A549 (cell line): ENCODE data around the gene TMEM255B. TPM values are rescaled to one million over a fixed set of nuclear protein-coding genes. Genes with fewer than 3 reads are reported as not detected.

Experiments used
- ATAC-seq, 2 experiments: fragments of 200-7000 bp in 1 of 2; fragments of >200 bp in 1 of 2; cut with Nextera tagmentation in 1 of 2; cut with Tn5 transposase in 1 of 2; 3 replicates each; pipeline versions ENCODE4 v1.8.0 to v1.9.1; 2018 to 2020; ENCODE audit warnings: mild to moderate bottlenecking in 1 of 2, moderate library complexity in 1 of 2
- CTCF ChIA-PET: fragments of 300-600 bp; sonication (Branson Sonifier 250); formaldehyde crosslinking; extraction: SDS; loops from one replicate; lab custom pipeline; 2021; ENCODE audit warnings: antibody characterized with exemption, inconsistent platforms; lab: Yijun Ruan, JAX
- POLR2A ChIA-PET: fragments of 350-600 bp; formaldehyde crosslinking; extraction: SDS; loops from one replicate; lab custom pipeline; 2021; ENCODE audit warnings: antibody characterized with exemption, inconsistent platforms; lab: Yijun Ruan, JAX
- DNase-seq, 2 experiments: peaks; one replicate each; pipeline versions ENCODE4 v3.0.0 to v3.0.0-alpha.2; 2011 to 2016; ENCODE audit warnings: low read depth in 1 of 2, low spot score in 1 of 2
- FAIRE-seq: peaks from 2 replicates; lab custom pipeline; 2011; peaks lifted over from hg19 to GRCh38; lab: Jason Lieb, UNC
- H3K27ac ChIP-seq, 2 experiments: fragments of >200 bp; sonication (Bioruptor Twin); formaldehyde crosslinking; 3 replicates each; pipeline ENCODE4 v1.5.1; 2016 to 2017
- H3K4me1 ChIP-seq: fragments of >200 bp; sonication (Bioruptor Twin); formaldehyde crosslinking; 3 replicates; pipeline ENCODE4 v1.6.1; 2016
- H3K4me2 ChIP-seq: fragments of >200 bp; sonication (Bioruptor Twin); formaldehyde crosslinking; 3 replicates; pipeline ENCODE4 v1.6.1; 2016
- H3K4me3 ChIP-seq: fragments of >200 bp; sonication (Bioruptor Twin); formaldehyde crosslinking; 3 replicates; pipeline ENCODE4 v1.5.1; 2016
- H3K9me3 ChIP-seq: fragments of >200 bp; sonication (Bioruptor Twin); formaldehyde crosslinking; 3 replicates; pipeline ENCODE4 v1.6.1; 2016
- BHLHE40 ChIP-seq: IDR thresholded peaks from 2 replicates; pipeline ENCODE4 v1.6.1; 2012; ENCODE audit warnings: low read depth, low read length, inconsistent platforms
- CBX2 ChIP-seq: fragments of 200-600 bp; sonication (generic); IDR thresholded peaks from 2 replicates; pipeline ENCODE4 v1.6.1; 2016; ENCODE audit warnings: low read depth, mild to moderate bottlenecking, borderline replicate concordance
- CEBPB ChIP-seq, 2 experiments: fragments of >200 bp in 1 of 2; sonication (Bioruptor Twin) in 1 of 2; formaldehyde crosslinking in 1 of 2; IDR thresholded peaks; 2 replicates each; pipeline ENCODE4 v1.6.1; 2012 to 2016
- CHD2 ChIP-seq: fragments of 150-350 bp; IDR thresholded peaks from 2 replicates; pipeline ENCODE4 v1.6.1; 2014; ENCODE audit warnings: low read length; ENCODE audit not compliant: partially characterized antibody
- EP300 ChIP-seq, 2 experiments: fragments of >200 bp; sonication (Bioruptor Twin); formaldehyde crosslinking; IDR thresholded peaks; 2 replicates in 1 of 2; 3 replicates in 1 of 2; pipeline ENCODE4 v1.6.1; 2016 to 2017
- FOSB ChIP-seq: fragments of 250-450 bp; sonication (Bioruptor Pico); IDR thresholded peaks from 2 replicates; pipeline ENCODE4 v1.5.0; 2020; ENCODE audit warnings: mild to moderate bottlenecking, moderate library complexity
- HDAC2 ChIP-seq: fragments of 200-600 bp; sonication (generic); IDR thresholded peaks from 2 replicates; pipeline ENCODE4 v1.6.1; 2016
- HOXA7 ChIP-seq: fragments of 250-450 bp; sonication (Bioruptor Pico); IDR thresholded peaks from 2 replicates; pipeline ENCODE4 v1.5.0; 2020; ENCODE audit warnings: mild to moderate bottlenecking, moderate library complexity
- JUN ChIP-seq, 2 experiments: fragments of >200 bp; sonication (Bioruptor Twin); formaldehyde crosslinking; IDR thresholded peaks; 2 replicates in 1 of 2; 3 replicates in 1 of 2; pipeline ENCODE4 v1.6.1; 2016 to 2017
- MAZ ChIP-seq: fragments of 150-350 bp; IDR thresholded peaks from 2 replicates; pipeline ENCODE4 v1.6.1; 2014; ENCODE audit warnings: antibody characterized with exemption, low read depth, low read length, borderline replicate concordance
- MYC ChIP-seq: IDR thresholded peaks from 2 replicates; pipeline ENCODE4 v1.6.1; 2012; ENCODE audit warnings: mild to moderate bottlenecking, inconsistent platforms, low read length, improper control_type of control experiment, borderline replicate concordance
- NR3C1 ChIP-seq: fragments of >200 bp; sonication (Bioruptor Twin); formaldehyde crosslinking; IDR thresholded peaks from 3 replicates; pipeline ENCODE4 v1.6.1; 2017
- RAD21 ChIP-seq, 2 experiments: fragments of >200 bp in 1 of 2; sonication (Bioruptor Twin) in 1 of 2; formaldehyde crosslinking in 1 of 2; IDR thresholded peaks in 1 of 2; conservative IDR thresholded peaks in 1 of 2; 2 replicates in 1 of 2; 3 replicates in 1 of 2; pipeline ENCODE4 v1.6.1; 2012 to 2018; ENCODE audit warnings: inconsistent platforms in 1 of 2
- RCOR1 ChIP-seq: fragments of 150-350 bp; IDR thresholded peaks from 2 replicates; pipeline ENCODE4 v1.6.1; 2014; ENCODE audit warnings: antibody characterized with exemption, low read length, low read depth
- ZNF302 ChIP-seq: fragments of 250-450 bp; sonication (Bioruptor Pico); IDR thresholded peaks from 2 replicates; pipeline ENCODE4 v1.9.0; 2021; ENCODE audit warnings: inconsistent platforms, mild to moderate bottlenecking, moderate library complexity
- ZSCAN20 ChIP-seq: fragments of 250-450 bp; sonication (Bioruptor Pico); IDR thresholded peaks from 2 replicates; pipeline ENCODE4 v1.8.0; 2022; ENCODE audit warnings: mild to moderate bottlenecking, moderate library complexity
- WGBS: methylation state at CpG from one replicate; pipeline ENCODE4 v1.1.6; 2017; ENCODE audit errors: missing lambda C conversion rate; 5-methylcytosine and 5-hydroxymethylcytosine counted together
- polyA plus RNA-seq, 4 experiments: library from polyadenylated mRNA; depleted of rRNA in 3 of 4; stranded (reverse); fragments of >200 nt; fragmentation: RNase III in 1 of 4; extraction: RNeasy Plus Mini Kit Qiagen cat#74134 plus additional on column Dnase treatment in 1 of 4; gene quantifications; 2 replicates in 3 of 4; 3 replicates in 1 of 4; pipeline ENCODE4 v1.2.3, GENCODE V29; 2011 to 2017
- TF ChIP-seq, protein P1 (sequence below): IDR thresholded peaks from 2 replicates; pipeline ENCODE4 v1.6.1; 2012; ENCODE audit warnings: low read depth, borderline replicate concordance

The TMEM255B gene
- polyA plus RNA-seq, 2 of the 4 experiments (the other 2 are of a cell fraction) = 0.54 to 1.1 TPM

DNA sequence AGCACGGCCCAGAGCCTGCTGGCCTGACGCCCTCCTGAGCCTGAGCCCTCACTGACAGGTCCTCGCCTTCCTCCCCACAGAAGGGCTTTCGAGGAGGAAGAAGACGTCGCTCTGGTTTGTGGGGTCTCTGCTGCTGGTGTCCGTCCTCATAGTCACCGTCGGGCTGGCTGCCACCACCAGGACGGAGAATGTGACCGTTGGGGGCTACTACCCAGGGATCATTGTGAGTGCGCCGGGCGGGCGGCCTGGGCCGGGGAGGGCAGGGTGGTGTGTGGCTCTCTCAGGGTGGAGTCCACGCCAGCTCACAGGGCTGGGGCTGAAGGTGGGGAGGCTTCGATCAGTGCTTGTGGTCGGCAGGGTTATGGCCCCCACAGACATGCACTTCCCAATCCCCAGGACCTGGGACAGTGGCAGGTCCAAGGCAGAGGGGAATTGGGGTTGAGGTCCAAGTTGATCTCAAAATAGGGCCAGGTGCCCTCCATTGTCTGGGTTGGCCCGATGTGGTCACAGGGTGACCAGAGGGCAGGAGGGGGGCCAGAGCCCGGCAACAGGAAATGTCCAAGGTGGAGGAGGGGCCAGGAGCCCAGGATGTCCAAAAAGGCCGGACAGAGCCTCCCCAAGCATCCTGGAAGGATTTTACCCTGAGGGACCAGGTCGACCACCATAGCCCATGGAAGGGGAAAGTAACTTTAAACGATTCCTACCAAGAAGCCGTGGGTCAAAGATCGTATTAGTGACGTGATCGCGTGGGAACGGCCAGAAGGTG, 7.2 kb downstream of the TMEM255B start (continued):
- TF ChIP-seq, protein P1, sequence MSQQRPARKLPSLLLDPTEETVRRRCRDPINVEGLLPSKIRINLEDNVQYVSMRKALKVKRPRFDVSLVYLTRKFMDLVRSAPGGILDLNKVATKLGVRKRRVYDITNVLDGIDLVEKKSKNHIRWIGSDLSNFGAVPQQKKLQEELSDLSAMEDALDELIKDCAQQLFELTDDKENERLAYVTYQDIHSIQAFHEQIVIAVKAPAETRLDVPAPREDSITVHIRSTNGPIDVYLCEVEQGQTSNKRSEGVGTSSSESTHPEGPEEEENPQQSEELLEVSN = no peak

DNA sequence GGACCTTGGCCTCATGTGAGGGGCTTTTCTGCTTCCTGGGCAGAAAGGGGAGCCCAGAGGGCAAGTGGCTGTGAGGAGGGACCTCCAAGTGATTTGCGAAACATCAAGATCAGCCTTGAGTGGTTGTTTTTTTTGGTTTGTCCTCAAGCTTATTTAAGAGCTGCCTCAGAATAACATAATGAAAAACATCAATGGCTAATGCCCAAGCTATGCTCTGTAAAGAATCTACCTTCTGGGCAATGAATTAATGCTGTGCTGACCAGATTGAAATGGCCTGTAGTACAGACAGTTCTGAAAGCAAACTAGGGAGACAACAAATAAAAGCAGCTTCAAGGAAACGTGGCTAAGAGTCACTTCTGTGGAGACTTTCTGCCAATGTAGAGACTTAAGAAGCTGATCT, 8.3 kb downstream of the TMEM255B start:
- WGBS = 46% methylated on average over 2 of the region's 2 CpGs
- ATAC-seq = no peak
- CTCF ChIA-PET = interaction anchor here (1.1 kb wide), 1 partner anchor 9 kb away, joined by 3 read pairs; no protein-coding TSS in a partner anchor

DNA sequence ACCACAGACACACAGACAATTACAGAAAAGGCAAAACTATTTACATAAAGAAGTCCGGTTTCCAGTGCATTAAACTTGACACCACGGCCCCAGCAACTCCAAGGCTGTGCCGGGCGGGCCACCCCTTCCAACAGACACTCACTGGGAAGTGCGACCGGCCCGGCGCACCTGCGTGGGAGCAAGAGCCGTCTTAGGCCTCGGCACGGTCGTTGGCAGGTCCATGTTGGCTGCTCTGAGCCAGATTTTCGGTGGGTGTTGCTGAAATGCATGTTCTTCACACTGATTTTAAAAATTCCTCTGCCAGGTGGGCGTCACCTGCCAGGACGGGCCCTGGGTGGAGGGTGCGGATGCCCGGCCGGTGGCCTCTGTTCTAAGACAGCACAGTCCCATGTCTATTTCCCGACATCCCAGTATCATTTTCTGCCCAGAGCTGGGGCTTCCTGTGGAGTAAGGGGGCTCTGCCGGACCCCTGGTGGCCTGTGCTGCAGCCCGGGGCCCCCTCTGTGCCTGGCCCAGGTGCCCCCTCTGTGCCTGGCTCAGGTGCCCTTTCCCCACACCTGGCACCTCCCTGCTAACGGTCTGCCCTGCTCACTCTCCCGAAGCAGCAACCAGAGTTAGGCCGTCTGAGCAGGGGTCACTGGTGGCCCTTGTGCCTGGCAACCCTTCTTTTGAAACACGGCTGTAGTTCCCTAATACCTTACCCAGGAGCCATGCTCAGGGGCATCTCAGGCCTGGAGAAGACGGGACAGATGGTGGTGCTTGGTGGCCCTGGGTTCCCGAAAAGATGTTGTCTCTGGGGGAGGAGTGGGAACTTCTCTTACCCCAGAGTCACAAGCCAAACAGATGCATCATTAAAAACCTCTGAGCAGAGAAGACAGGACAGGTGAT, 9.2 kb downstream of the TMEM255B start:
- CTCF ChIA-PET = interaction anchor here (1.1 kb wide), 1 partner anchor 8 kb away, joined by 3 read pairs; no protein-coding TSS in a partner anchor

More for the DNA sequence above, 8.3 kb downstream of the TMEM255B start:
- DNase-seq (no peak), FAIRE-seq (no peak)
- Histone ChIP-seq H3K4me3 (no peak overlapping the region), H3K9me3 (no peaks in the 10 kb centered on the region), H3K4me2 (no peak overlapping the region), H3K4me1 (no peaks in the 10 kb centered on the region), H3K27ac (no peak overlapping the region)
- TF ChIP-seq CBX2 (no peak), RCOR1 (no peak), RAD21 (conservative IDR thresholded peaks at IDR 0.05 in 1 of 2, IDR thresholded peaks at IDR 0.05 in 1 of 2) (no peak)
- POLR2A ChIA-PET = no interaction called here

DNA sequence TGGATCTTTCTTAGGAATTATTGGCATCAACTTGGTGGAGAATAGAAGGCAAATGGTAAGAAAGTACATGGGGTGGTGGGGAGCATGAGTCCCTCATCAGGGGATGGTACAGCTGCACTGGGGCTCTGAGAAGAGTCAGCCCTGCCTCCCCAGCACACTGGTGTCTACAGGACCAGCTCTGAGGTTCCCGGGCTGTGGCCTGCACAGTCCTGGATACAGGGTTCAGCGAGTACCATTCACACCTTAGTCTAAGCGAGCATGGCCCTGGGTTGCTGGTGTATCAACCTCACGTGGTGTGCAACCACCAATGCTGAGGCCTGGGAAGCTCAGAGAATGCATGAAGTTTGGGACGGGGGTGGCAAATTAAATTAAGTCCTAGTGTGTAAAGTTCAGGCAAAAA, 10.1 kb downstream of the TMEM255B start:
- no peak overlapping the region for H3K27ac ChIP-seq
- no peak for ATAC-seq
- TF ChIP-seq CHD2 (no peak), ZNF302 (no peak), BHLHE40 (no peak), HOXA7 (CRISPR knock-in tag) (no peak), JUN (IDR thresholded peaks at IDR 0.05) (no peak), CEBPB (IDR thresholded peaks at IDR 0.05) (no peak), ZSCAN20 (CRISPR knock-in tag) (no peak), HDAC2 (no peak), EP300 (IDR thresholded peaks at IDR 0.05) (no peak), FOSB (no peak), MAZ (no peak)
- TF ChIP-seq, protein P1 = no peak
- no peak for DNase-seq
- no peak overlapping the region for H3K4me3 ChIP-seq
- ChIA-PET POLR2A (no interaction called here), CTCF (no interaction called here)
- H3K9me3 ChIP-seq = no peaks in the 10 kb centered on the region; the same call in 2 of the 3 replicates
- no peak overlapping the region for H3K4me2 ChIP-seq
- no peak for FAIRE-seq
- H3K4me1 ChIP-seq = peaks cover 3% of the 10 kb centered on the region; the same call in 2 of the 3 replicates
- WGBS = 55% methylated on average over 4 of the region's 5 CpGs

More for the DNA sequence above, 9.2 kb downstream of the TMEM255B start:
- TF ChIP-seq NR3C1 = no peak
- TF ChIP-seq MYC = no peak
- ATAC-seq (no peak), DNase-seq (no peak), FAIRE-seq (no peak)
- 62% methylated on average over 6 of the region's 28 CpGs for WGBS
- Histone ChIP-seq H3K27ac (no peak overlapping the region), H3K4me1 (no peaks in the 10 kb centered on the region), H3K4me2 (no peak overlapping the region), H3K4me3 (no peak overlapping the region), H3K9me3 (no peaks in the 10 kb centered on the region; the same call in 2 of the 3 replicates)
- POLR2A ChIA-PET = no interaction called here
